ENCODE data around the gene ID4.
"Not testable (repeated sequence)": the region's sequence is repeated elsewhere in the genome, so short reads cannot be mapped to it uniquely, and the experiment has no call there.

Gene ID4

GRCh38 chr6:19848465-19849029, 11.4 kb downstream of the ID4 start:
- WGBS, 2 experiments (ENCODE audit: insufficient coverage in 2 of 2) = 94 to 100% methylated on average over 1 to 2 of the region's 2 CpGs
- H3K4me3 ChIP-seq (ENCODE audit: extremely low read depth, insufficient read depth, low read length, poor library complexity, severe bottlenecking) = no peak overlapping the region
- no peak overlapping the region for H3K27ac ChIP-seq (ENCODE audit: low read depth, low read length, severe bottlenecking)
- H3K4me1 ChIP-seq (ENCODE audit: control insufficient read depth, insufficient read depth, low read length, poor library complexity, severe bottlenecking) = peaks cover 22% of the 10 kb centered on the region
- no peaks in the 10 kb centered on the region for H3K9me3 ChIP-seq (ENCODE audit: control insufficient read depth, low read length)
- no peaks in the 10 kb centered on the region for H3K36me3 ChIP-seq (ENCODE audit: control insufficient read depth, insufficient read depth, low read length)

DNA sequence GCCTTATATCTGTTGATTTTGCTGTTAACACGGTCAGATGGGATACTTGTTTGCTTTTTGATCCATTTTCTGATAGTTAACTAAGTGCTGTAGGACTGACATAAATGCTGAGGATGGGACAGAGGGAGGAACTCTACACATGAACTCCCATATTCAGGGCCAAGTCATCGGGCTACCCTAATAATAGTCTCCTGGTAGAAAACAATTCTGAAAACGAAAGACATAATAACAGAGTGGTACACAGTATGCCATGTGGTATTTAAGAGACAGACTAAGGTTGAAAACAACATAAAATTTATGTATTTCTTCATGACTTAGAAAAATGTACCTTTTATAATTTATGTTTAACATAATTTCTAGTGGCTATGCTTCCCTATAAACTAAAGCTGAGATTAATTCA, 12.0 kb downstream of the ID4 start:
- Histone ChIP-seq H3K27ac (ENCODE audit: low read depth, low read length, severe bottlenecking) (no peak overlapping the region), H3K9me3 (ENCODE audit: control insufficient read depth, low read length) (no peaks in the 10 kb centered on the region), H3K4me1 (ENCODE audit: control insufficient read depth, insufficient read depth, low read length, poor library complexity, severe bottlenecking) (peaks cover 16% of the 10 kb centered on the region), H3K4me3 (ENCODE audit: extremely low read depth, insufficient read depth, low read length, poor library complexity, severe bottlenecking) (no peak overlapping the region), H3K36me3 (ENCODE audit: control insufficient read depth, insufficient read depth, low read length) (no peaks in the 10 kb centered on the region)
- WGBS, 2 experiments (ENCODE audit: insufficient coverage in 2 of 2) = 80% methylated on average over 1 of the region's 3 CpGs; no CpG with 5 or more reads in 1 of the 2 experiments

DNA sequence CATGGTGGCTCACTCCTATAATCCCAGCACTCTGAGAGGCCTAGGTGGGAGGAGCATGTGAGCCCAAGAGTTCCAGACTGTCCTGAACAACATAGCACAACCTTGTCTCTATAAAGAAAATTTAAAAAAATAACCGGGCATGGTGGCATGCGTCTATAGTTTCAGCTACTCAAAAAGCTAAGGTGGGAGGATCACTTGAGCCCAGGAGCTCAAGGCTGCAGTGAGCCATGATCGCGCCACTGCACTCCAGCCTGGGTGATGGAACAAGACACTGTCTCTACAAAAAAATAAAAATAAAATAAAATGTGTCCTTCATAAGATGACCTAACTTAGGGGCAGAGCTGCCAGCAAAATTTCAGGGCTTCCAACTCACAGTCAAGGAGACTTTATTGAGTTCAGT, 12.6 kb downstream of the ID4 start:
- 82 to 100% methylated on average over 2 of the region's 4 CpGs for WGBS, 2 experiments (ENCODE audit: insufficient coverage in 2 of 2)
- Histone ChIP-seq H3K9me3 (ENCODE audit: control insufficient read depth, low read length) (no peaks in the 10 kb centered on the region), H3K36me3 (ENCODE audit: control insufficient read depth, insufficient read depth, low read length) (no peaks in the 10 kb centered on the region), H3K4me3 (ENCODE audit: extremely low read depth, insufficient read depth, low read length, poor library complexity, severe bottlenecking) (no peak overlapping the region), H3K4me1 (ENCODE audit: control insufficient read depth, insufficient read depth, low read length, poor library complexity, severe bottlenecking) (peaks cover 14% of the 10 kb centered on the region), H3K27ac (ENCODE audit: low read depth, low read length, severe bottlenecking) (no peak overlapping the region)

DNA sequence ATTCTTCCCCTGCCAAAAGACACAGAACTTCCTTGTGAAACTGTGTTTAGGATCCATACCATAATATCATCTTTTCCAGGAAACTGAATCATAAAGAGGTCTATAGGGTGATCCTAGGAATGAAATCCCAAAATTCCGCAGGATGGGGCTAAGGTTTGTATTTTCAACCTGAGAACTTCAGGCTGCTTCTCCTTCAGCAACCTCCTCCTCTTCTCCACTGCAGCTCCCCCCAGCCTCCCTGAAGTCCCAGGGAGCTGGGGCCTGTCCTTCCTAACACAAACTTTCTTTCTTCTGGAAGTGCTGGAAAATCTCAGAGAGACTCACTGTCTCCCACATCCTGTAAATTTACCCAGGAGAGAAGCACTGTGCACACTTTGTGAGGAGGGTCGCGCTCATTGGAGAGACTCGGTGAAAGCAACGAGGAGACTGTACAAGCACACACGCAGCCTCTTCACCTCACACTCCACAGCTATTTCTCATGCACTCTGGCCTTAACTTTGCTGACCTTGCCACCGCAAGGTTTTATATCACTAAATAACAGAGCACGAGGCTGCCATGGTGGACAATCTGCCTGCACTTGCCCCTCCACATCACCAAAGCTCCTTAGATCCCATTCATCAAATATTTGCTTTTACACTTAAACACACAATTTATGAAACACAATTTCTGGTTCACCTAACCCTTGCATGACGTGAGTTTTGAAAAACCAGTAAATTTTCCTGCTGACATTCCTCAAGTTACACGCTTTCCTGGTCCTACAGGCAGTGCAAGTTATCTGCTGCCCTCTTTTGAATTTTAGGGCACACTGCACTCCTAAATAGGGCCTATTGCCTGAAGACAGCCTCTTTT, 14.3 kb downstream of the ID4 start:
- Histone ChIP-seq H3K36me3 (ENCODE audit: control insufficient read depth, insufficient read depth, low read length) (no peaks in the 10 kb centered on the region), H3K27ac (ENCODE audit: low read depth, low read length, severe bottlenecking) (peak overlapping the region; percentile 92), H3K4me1 (ENCODE audit: control insufficient read depth, insufficient read depth, low read length, poor library complexity, severe bottlenecking) (peaks cover 14% of the 10 kb centered on the region), H3K9me3 (ENCODE audit: control insufficient read depth, low read length) (no peaks in the 10 kb centered on the region), H3K4me3 (ENCODE audit: extremely low read depth, insufficient read depth, low read length, poor library complexity, severe bottlenecking) (no peak overlapping the region)
- 47 to 48% methylated on average over 6 to 9 of the region's 10 CpGs for WGBS, 2 experiments (ENCODE audit: insufficient coverage in 2 of 2)

- no peak overlapping the region for H3K27ac ChIP-seq (ENCODE audit: low read depth, low read length, severe bottlenecking)
- 100% methylated on average over 1 of the region's 2 CpGs for WGBS, 2 experiments (ENCODE audit: insufficient coverage in 2 of 2)
- H3K4me1 ChIP-seq (ENCODE audit: control insufficient read depth, insufficient read depth, low read length, poor library complexity, severe bottlenecking) = peaks cover 14% of the 10 kb centered on the region
- H3K4me3 ChIP-seq (ENCODE audit: extremely low read depth, insufficient read depth, low read length, poor library complexity, severe bottlenecking) = no peak overlapping the region
- no peaks in the 10 kb centered on the region for H3K9me3 ChIP-seq (ENCODE audit: control insufficient read depth, low read length)
- no peaks in the 10 kb centered on the region for H3K36me3 ChIP-seq (ENCODE audit: control insufficient read depth, insufficient read depth, low read length)
Observed at GRCh38 chr6:19852090-19852457, 14.9 kb downstream of the ID4 start.

DNA sequence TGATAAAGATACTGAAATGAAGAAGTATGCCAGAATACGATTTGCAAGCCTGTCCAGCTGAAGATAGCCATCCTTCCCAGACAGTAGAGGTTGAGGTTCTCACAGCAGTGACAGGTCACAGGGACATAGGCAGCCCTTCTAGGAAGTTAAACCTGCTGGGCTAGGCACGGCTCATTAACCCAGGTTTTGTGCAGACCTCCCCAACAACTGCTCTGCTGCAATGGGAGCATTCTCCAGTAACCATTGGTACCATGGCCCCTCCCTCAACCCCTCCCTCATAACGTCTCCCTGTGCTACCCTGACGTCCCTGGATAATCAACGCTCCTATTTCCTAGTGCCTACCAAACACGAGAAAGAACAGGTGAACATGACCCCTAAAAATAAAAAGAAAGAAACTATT, 15.8 kb downstream of the ID4 start:
- Histone ChIP-seq H3K4me1 (ENCODE audit: control insufficient read depth, insufficient read depth, low read length, poor library complexity, severe bottlenecking) (peaks cover 14% of the 10 kb centered on the region), H3K27ac (ENCODE audit: low read depth, low read length, severe bottlenecking) (no peak overlapping the region), H3K36me3 (ENCODE audit: control insufficient read depth, insufficient read depth, low read length) (no peaks in the 10 kb centered on the region), H3K9me3 (ENCODE audit: control insufficient read depth, low read length) (no peaks in the 10 kb centered on the region), H3K4me3 (ENCODE audit: extremely low read depth, insufficient read depth, low read length, poor library complexity, severe bottlenecking) (no peak overlapping the region)
- 88 to 92% methylated on average over 5 of the region's 6 CpGs for WGBS, 2 experiments (ENCODE audit: insufficient coverage in 2 of 2)

DNA sequence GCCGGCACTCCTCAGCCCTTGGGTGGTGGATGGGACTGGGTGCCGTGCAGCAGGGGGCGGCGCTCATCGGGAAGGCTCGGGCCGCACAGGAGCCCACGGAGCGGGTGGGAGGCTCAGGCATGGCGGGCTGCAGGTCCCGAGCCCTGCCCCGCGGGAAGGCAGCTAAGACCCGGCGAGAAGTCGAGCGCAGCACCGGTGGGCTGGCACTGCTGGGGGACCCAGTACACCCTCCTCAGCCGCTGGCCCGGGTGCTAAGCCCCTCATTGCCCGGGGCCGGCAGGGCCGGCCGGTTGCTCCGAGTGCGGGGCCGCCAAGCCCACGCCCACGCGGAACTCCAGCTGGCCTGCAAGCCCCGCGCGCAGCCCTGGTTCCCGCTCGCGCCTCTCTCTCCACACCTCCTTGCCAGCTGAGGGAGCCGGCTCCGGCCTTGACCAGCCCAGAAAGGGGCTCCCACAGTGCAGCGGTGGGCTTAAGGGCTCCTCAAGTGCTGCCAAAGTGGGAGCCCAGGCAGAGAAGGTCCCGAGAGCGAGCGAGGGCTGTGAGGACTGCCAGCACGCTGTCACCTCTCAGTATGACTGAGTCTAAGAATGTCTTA, 17.3 kb downstream of the ID4 start:
- H3K4me3 ChIP-seq (ENCODE audit: extremely low read depth, insufficient read depth, low read length, poor library complexity, severe bottlenecking); H3K27ac ChIP-seq (ENCODE audit: low read depth, low read length, severe bottlenecking); H3K9me3 ChIP-seq (ENCODE audit: control insufficient read depth, low read length); H3K36me3 ChIP-seq (ENCODE audit: control insufficient read depth, insufficient read depth, low read length): not testable (repeated sequence)
- 94 to 95% methylated on average over 26 to 28 of the region's 43 CpGs for WGBS, 2 experiments (ENCODE audit: insufficient coverage in 2 of 2)
- H3K4me1 ChIP-seq (ENCODE audit: control insufficient read depth, insufficient read depth, low read length, poor library complexity, severe bottlenecking) = peaks cover 13% of the 10 kb centered on the region

DNA sequence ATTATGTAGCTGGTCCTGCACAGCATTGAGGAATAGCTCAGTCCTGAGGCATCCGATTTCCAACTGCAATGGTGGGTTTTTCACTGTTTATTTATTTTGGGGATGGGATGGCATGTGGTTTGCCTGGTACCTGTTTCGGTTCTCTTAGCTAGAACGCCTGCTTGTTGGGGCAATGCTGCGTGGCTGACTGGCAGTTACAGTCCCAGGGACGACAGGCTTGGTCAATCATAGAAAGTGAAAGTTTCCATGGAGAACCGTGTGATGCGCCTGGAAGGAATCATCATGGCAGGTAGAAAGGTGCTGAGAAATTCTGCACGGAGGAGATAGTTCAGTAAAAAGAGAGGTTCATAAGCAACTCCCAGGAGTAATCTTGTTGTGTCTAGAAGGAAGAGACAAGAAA, 18.4 kb downstream of the ID4 start:
- Histone ChIP-seq H3K27ac (ENCODE audit: low read depth, low read length, severe bottlenecking) (no peak overlapping the region), H3K4me3 (ENCODE audit: extremely low read depth, insufficient read depth, low read length, poor library complexity, severe bottlenecking) (no peak overlapping the region), H3K4me1 (ENCODE audit: control insufficient read depth, insufficient read depth, low read length, poor library complexity, severe bottlenecking) (peaks cover 9% of the 10 kb centered on the region), H3K36me3 (ENCODE audit: control insufficient read depth, insufficient read depth, low read length) (no peaks in the 10 kb centered on the region), H3K9me3 (ENCODE audit: control insufficient read depth, low read length) (no peaks in the 10 kb centered on the region)
- 85 to 90% methylated on average over 7 to 8 of the region's 8 CpGs for WGBS, 2 experiments (ENCODE audit: insufficient coverage in 2 of 2)

DNA sequence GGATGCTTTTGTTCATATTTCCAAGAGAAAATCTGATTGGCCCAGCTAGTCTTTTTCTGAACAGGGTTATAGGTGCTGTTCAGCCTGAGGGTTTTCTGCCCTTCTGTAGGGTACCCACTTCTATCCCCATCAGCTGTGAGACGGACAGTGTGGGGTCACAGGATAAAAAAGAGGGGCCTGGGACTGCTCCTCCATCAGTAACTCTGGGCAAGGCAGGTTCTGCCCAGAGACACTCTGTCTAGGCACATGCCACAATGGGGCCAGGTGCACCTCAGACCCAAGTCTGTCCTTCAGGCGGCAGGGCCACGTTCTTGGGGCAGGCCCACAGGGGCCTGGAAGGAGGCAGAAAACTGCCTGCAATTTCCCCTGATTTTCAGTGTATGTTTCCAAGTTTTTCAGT, 20.0 kb downstream of the ID4 start:
- no peaks in the 10 kb centered on the region for H3K36me3 ChIP-seq (ENCODE audit: control insufficient read depth, insufficient read depth, low read length)
- WGBS, 2 experiments (ENCODE audit: insufficient coverage in 2 of 2) = 86 to 96% methylated on average over 2 to 3 of the region's 3 CpGs
- H3K4me1 ChIP-seq (ENCODE audit: control insufficient read depth, insufficient read depth, low read length, poor library complexity, severe bottlenecking) = no peaks in the 10 kb centered on the region
- no peaks in the 10 kb centered on the region for H3K9me3 ChIP-seq (ENCODE audit: control insufficient read depth, low read length)
- H3K27ac ChIP-seq (ENCODE audit: low read depth, low read length, severe bottlenecking) = no peak overlapping the region
- no peak overlapping the region for H3K4me3 ChIP-seq (ENCODE audit: extremely low read depth, insufficient read depth, low read length, poor library complexity, severe bottlenecking)

DNA sequence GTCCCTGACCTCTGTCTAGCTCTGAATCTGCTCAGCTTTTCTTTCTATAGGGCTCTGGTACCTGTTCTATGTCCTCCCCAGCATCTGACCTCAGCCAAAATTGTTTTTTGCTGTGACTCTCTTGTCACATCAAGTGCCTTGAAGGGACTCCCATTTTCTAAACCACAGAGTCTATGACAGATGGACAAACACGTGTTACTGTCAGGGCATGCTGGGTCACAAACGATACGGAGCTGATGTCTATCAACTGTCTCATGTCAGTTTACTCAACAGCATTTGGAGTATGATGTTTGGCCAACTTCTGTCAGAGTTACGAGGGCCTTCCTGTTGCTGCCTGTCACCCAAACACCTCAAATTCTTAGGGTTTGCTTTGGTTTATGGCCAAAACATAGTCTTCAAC, 20.5 kb downstream of the ID4 start:
- no peaks in the 10 kb centered on the region for H3K36me3 ChIP-seq (ENCODE audit: control insufficient read depth, insufficient read depth, low read length)
- H3K27ac ChIP-seq (ENCODE audit: low read depth, low read length, severe bottlenecking) = no peak overlapping the region
- no peaks in the 10 kb centered on the region for H3K4me1 ChIP-seq (ENCODE audit: control insufficient read depth, insufficient read depth, low read length, poor library complexity, severe bottlenecking)
- WGBS, 2 experiments (ENCODE audit: insufficient coverage in 2 of 2) = 92 to 100% methylated on average over 2 to 4 of the region's 4 CpGs
- H3K9me3 ChIP-seq (ENCODE audit: control insufficient read depth, low read length) = no peaks in the 10 kb centered on the region
- H3K4me3 ChIP-seq (ENCODE audit: extremely low read depth, insufficient read depth, low read length, poor library complexity, severe bottlenecking) = no peak overlapping the region

Measured in mesodermal cell (in vitro differentiated cells).